ENCODE data around the gene SPECC1L.

- TF ChIP-seq CTCF (IDR thresholded peaks at IDR 0.05) (no peak), POLR2A (IDR thresholded peaks at IDR 0.05) (no peak), POLR2AphosphoS5 (IDR thresholded peaks at IDR 0.05) (no peak)
Measured at GRCh38 chr22:24444251-24444650, 173.6 kb downstream of the SPECC1L start.

Measured in prostate gland (tissue), 2 donors.